HEK293 (cell line): ENCODE measurements around the gene PRRC2C.

Experiments used
- CTCF ChIA-PET: fragments of 350-600 bp; formaldehyde crosslinking; extraction: SDS; loops from one replicate; lab custom pipeline; 2021; ENCODE audit warnings: antibody characterized with exemption; lab: Yijun Ruan, JAX
- POLR2A ChIA-PET: fragments of 300-600 bp; formaldehyde crosslinking; extraction: SDS; loops from one replicate; lab custom pipeline; 2020; ENCODE audit warnings: antibody characterized with exemption, inconsistent platforms; lab: Yijun Ruan, JAX
- H3K27ac ChIP-seq: fragments of 200-500 bp; sonication (Bioruptor generic); 2 replicates; pipeline ENCODE4 v1.5.1; 2014; ENCODE audit warnings: low read depth, low read length, control low read depth, inconsistent platforms; ENCODE audit errors: extremely low read depth
- H3K36me3 ChIP-seq, 2 experiments: fragments of 200-500 bp in 1 of 2; sonication (Bioruptor generic) in 1 of 2; 1 replicate in 1 of 2; 2 replicates in 1 of 2; pipeline ENCODE4 v1.5.1; 2014 to 2017; ENCODE audit warnings: inconsistent platforms in 2 of 2, low read length in 2 of 2; ENCODE audit not compliant: control insufficient read depth in 2 of 2, insufficient read depth in 1 of 2
- H3K4me1 ChIP-seq: fragments of 200-500 bp; sonication (Bioruptor generic); 2 replicates; pipeline ENCODE4 v1.5.1; 2014; ENCODE audit warnings: mild to moderate bottlenecking, low read length, inconsistent platforms; ENCODE audit not compliant: control insufficient read depth, insufficient read depth
- H3K4me3 ChIP-seq: 2 replicates; pipeline ENCODE4 v1.5.1; 2011; ENCODE audit warnings: low read depth, mild to moderate bottlenecking, control low read depth, low read length, moderate library complexity
- H3K9me3 ChIP-seq: fragments of 200-500 bp; sonication (Bioruptor generic); 2 replicates; pipeline ENCODE4 v1.5.1; 2014; ENCODE audit warnings: low read depth, low read length, inconsistent platforms; ENCODE audit not compliant: control insufficient read depth, insufficient read depth
- GLIS1 ChIP-seq: fragments of 450-650 bp; formaldehyde crosslinking; IDR thresholded peaks from 2 replicates; pipeline ENCODE4 v1.5.1; 2016; ENCODE audit warnings: missing biosample characterization, missing genetic modification characterization
- HIC1 ChIP-seq: fragments of 450-650 bp; formaldehyde crosslinking; IDR thresholded peaks from 2 replicates; pipeline ENCODE4 v1.5.1; 2016; ENCODE audit warnings: missing biosample characterization, missing genetic modification characterization
- HOXA7 ChIP-seq: sonication (generic); formaldehyde crosslinking; IDR thresholded peaks from 2 replicates; pipeline ENCODE4 v1.8.1; 2022; ENCODE audit warnings: missing genetic modification reagents, borderline replicate concordance
- KLF16 ChIP-seq: fragments of 450-650 bp; formaldehyde crosslinking; IDR thresholded peaks from 2 replicates; pipeline ENCODE4 v1.5.1; 2017; ENCODE audit warnings: missing biosample characterization, missing genetic modification characterization
- KLF9 ChIP-seq: fragments of 450-650 bp; formaldehyde crosslinking; IDR thresholded peaks from 2 replicates; pipeline ENCODE4 v1.5.1; 2016; ENCODE audit warnings: missing biosample characterization, missing genetic modification characterization, low read depth
- SP3 ChIP-seq: fragments of 450-650 bp; formaldehyde crosslinking; IDR thresholded peaks from 2 replicates; pipeline ENCODE4 v1.5.1; 2016; ENCODE audit warnings: missing biosample characterization, missing genetic modification characterization
- ZBTB26 ChIP-seq: fragments of 450-650 bp; formaldehyde crosslinking; optimal IDR thresholded peaks from 2 replicates; pipeline ENCODE3; 2016; ENCODE audit warnings: missing biosample characterization, mild to moderate bottlenecking, missing genetic modification characterization
- ZBTB6 ChIP-seq: fragments of 450-650 bp; formaldehyde crosslinking; IDR thresholded peaks from 2 replicates; pipeline ENCODE4 v1.5.1; 2017; ENCODE audit warnings: missing biosample characterization, missing genetic modification characterization
- ZFP69B ChIP-seq: fragments of 450-650 bp; formaldehyde crosslinking; IDR thresholded peaks from 2 replicates; pipeline ENCODE4 v1.5.1; 2016; ENCODE audit warnings: missing biosample characterization, missing genetic modification characterization
- ZNF138 ChIP-seq: fragments of 450-650 bp; formaldehyde crosslinking; IDR thresholded peaks from 2 replicates; pipeline ENCODE4 v1.5.1; 2016; ENCODE audit warnings: missing biosample characterization, missing genetic modification characterization, borderline replicate concordance
- ZNF221 ChIP-seq: fragments of 450-650 bp; formaldehyde crosslinking; IDR thresholded peaks from 2 replicates; pipeline ENCODE4 v1.5.1; 2017; ENCODE audit warnings: missing biosample characterization, missing genetic modification characterization, borderline replicate concordance
- ZNF24 ChIP-seq: fragments of 450-650 bp; formaldehyde crosslinking; IDR thresholded peaks from 2 replicates; pipeline ENCODE4 v1.5.1; 2016; ENCODE audit warnings: missing biosample characterization, missing genetic modification characterization
- ZNF274 ChIP-seq, 2 experiments: fragments of 200-500 bp in 1 of 2; fragments of 450-650 bp in 1 of 2; sonication (Bioruptor generic) in 1 of 2; formaldehyde crosslinking in 1 of 2; IDR thresholded peaks; 2 replicates each; pipeline versions ENCODE4 v1.5.1 to v1.6.1; 2014 to 2016; ENCODE audit warnings: borderline replicate concordance in 1 of 2, inconsistent platforms in 1 of 2, low read length in 1 of 2, missing biosample characterization in 1 of 2, missing genetic modification characterization in 1 of 2
- ZNF292 ChIP-seq: fragments of 450-650 bp; formaldehyde crosslinking; IDR thresholded peaks from 2 replicates; pipeline ENCODE4 v1.5.1; 2016; ENCODE audit warnings: low read depth, missing biosample characterization, missing genetic modification characterization, borderline replicate concordance
- ZNF488 ChIP-seq: fragments of 450-650 bp; formaldehyde crosslinking; IDR thresholded peaks from 2 replicates; pipeline ENCODE4 v1.5.1; 2016; ENCODE audit warnings: missing biosample characterization, missing genetic modification characterization
- ZNF510 ChIP-seq: fragments of 450-650 bp; formaldehyde crosslinking; IDR thresholded peaks from 2 replicates; pipeline ENCODE4 v1.5.1; 2018; ENCODE audit warnings: mild to moderate bottlenecking, missing genetic modification characterization, missing biosample characterization; ENCODE audit not compliant: insufficient replicate concordance
- ZNF544 ChIP-seq: fragments of 450-650 bp; formaldehyde crosslinking; IDR thresholded peaks from 2 replicates; pipeline ENCODE4 v1.5.0; 2017; ENCODE audit warnings: missing biosample characterization, missing genetic modification characterization
- ZNF600 ChIP-seq: fragments of 450-650 bp; formaldehyde crosslinking; IDR thresholded peaks from 2 replicates; pipeline ENCODE4 v1.5.1; 2016; ENCODE audit warnings: missing biosample characterization, missing genetic modification characterization
- ZNF707 ChIP-seq: fragments of 450-650 bp; formaldehyde crosslinking; IDR thresholded peaks from 2 replicates; pipeline ENCODE4 v1.5.1; 2016; ENCODE audit warnings: missing biosample characterization, missing genetic modification characterization
- ZNF776 ChIP-seq: fragments of 450-650 bp; formaldehyde crosslinking; IDR thresholded peaks from 2 replicates; pipeline ENCODE4 v1.5.0; 2017; ENCODE audit warnings: missing biosample characterization, missing genetic modification characterization, borderline replicate concordance
- ZSCAN4 ChIP-seq: fragments of 450-650 bp; formaldehyde crosslinking; IDR thresholded peaks from 2 replicates; pipeline ENCODE4 v1.5.1; 2017; ENCODE audit warnings: missing biosample characterization, missing genetic modification characterization

The PRRC2C gene

GRCh38 chr1:171457412-171457811 is 27.9 kb upstream of the PRRC2C start:
- no peaks in the 10 kb centered on the region for H3K9me3 ChIP-seq
- no peak overlapping the region for H3K27ac ChIP-seq
- POLR2A ChIA-PET: no interaction called here
- CTCF ChIA-PET: no interaction called here
- TF ChIP-seq ZNF274 (IDR thresholded peaks at IDR 0.05; ENCODE audit: low read length) (no peak), ZNF274 (tag by site-specific recombination; IDR thresholded peaks at IDR 0.05; ENCODE audit: borderline replicate concordance) (no peak), ZFP69B (tag by site-specific recombination) (no peak), KLF16 (tag by site-specific recombination) (no peak), ZNF292 (tag by site-specific recombination) (no peak)
- TF ChIP-seq, all 188 proteins: peak for 0
- Histone ChIP-seq H3K36me3 (no peaks in the 10 kb centered on the region), H3K4me1 (no peaks in the 10 kb centered on the region), H3K4me3 (no peak overlapping the region)

- Histone ChIP-seq H3K4me3 (no peak overlapping the region), H3K36me3 (no peaks in the 10 kb centered on the region), H3K9me3 (no peaks in the 10 kb centered on the region), H3K27ac (no peak overlapping the region), H3K4me1 (no peaks in the 10 kb centered on the region)
- no peak for TF ChIP-seq ZNF488 (tag by site-specific recombination)
- no peak for TF ChIP-seq ZNF776
- no peak for TF ChIP-seq ZNF292 (tag by site-specific recombination)
- TF ChIP-seq KLF9 (tag by site-specific recombination): no peak
- no peak for TF ChIP-seq ZNF544 (tag by site-specific recombination)
- TF ChIP-seq ZNF707 (tag by site-specific recombination): no peak
- no peak for TF ChIP-seq ZNF24 (tag by site-specific recombination)
- TF ChIP-seq ZSCAN4 (tag by site-specific recombination): no peak
- TF ChIP-seq HOXA7 (CRISPR knock-in tag): no peak
- no peak for TF ChIP-seq ZNF510 (tag by site-specific recombination)
- no peak for TF ChIP-seq ZNF221 (tag by site-specific recombination)
- no peak for TF ChIP-seq SP3 (tag by site-specific recombination)
- TF ChIP-seq ZNF600 (tag by site-specific recombination): no peak
- no peak for TF ChIP-seq ZNF138 (tag by site-specific recombination)
- no peak for TF ChIP-seq ZBTB6 (tag by site-specific recombination)
- no peak for TF ChIP-seq GLIS1 (tag by site-specific recombination)
- TF ChIP-seq HIC1 (tag by site-specific recombination): no peak
- no peak for TF ChIP-seq ZBTB26 (tag by site-specific recombination)
- POLR2A ChIA-PET: no interaction called here
- CTCF ChIA-PET: interaction anchor here (0.7 kb wide), 1 partner anchor 23 kb away, joined by 3 read pairs; no protein-coding TSS in a partner anchor
Measured at GRCh38 chr1:171460018-171460620, 25.2 kb upstream of the PRRC2C start.
